Testis (tissue), 3 donors: ENCODE results near the gene GMCL1. TPM values are rescaled to one million over a fixed set of nuclear protein-coding genes. Genes with fewer than 3 reads are reported as not detected.

Experiments used
- DNase-seq: peaks from one replicate; pipeline ENCODE4 v3.0.0-alpha.2; 2019
- H3K27ac ChIP-seq, 2 donors: fragments of 200-600 bp; sonication (generic); one replicate each; pipeline ENCODE4 v1.5.1; 2019
- H3K27me3 ChIP-seq: fragments of 200-600 bp; sonication (generic); one replicate; pipeline ENCODE4 v1.5.1; 2019
- H3K36me3 ChIP-seq: fragments of 200-600 bp; sonication (generic); one replicate; pipeline ENCODE4 v1.5.1; 2017; ENCODE audit warnings: low read depth; ENCODE audit errors: missing control alignments
- H3K4me1 ChIP-seq: fragments of 200-600 bp; sonication (generic); one replicate; pipeline ENCODE4 v1.5.1; 2019
- H3K4me3 ChIP-seq, 2 donors: fragments of 200-600 bp; sonication (generic); one replicate each; pipeline ENCODE4 v1.5.1; 2017 to 2019
- H3K9me3 ChIP-seq: fragments of 200-600 bp; sonication (generic); one replicate; pipeline ENCODE4 v1.5.1; 2017
- POLR2A ChIP-seq: fragments of 450-650 bp; IDR thresholded peaks from one replicate; pipeline ENCODE4 v1.6.1; 2017; ENCODE audit warnings: antibody characterized with exemption, mild to moderate bottlenecking, moderate library complexity
- WGBS, 2 donors: methylation state at CpG; one replicate each; pipeline ENCODE4 v1.1.5; 2018; 5-methylcytosine and 5-hydroxymethylcytosine counted together
- intact Hi-C: fragments of 100-400 bp; cut with DNase I; formaldehyde crosslinking; loops from one replicate; pipeline ENCODE4 v1.15.1; 2023; ENCODE audit warnings: low total_unique reads
- polyA plus RNA-seq: library from polyadenylated mRNA; stranded (reverse); fragments of 350-450 nt; fragmentation: Illumina TruSeq; extraction: RNeasy Lipid Tissue Mini Kit (QIAGEN cat#74804); gene quantifications from one replicate; pipeline ENCODE4 v1.2.3, GENCODE V29; 2014; ENCODE audit warnings: low read depth, low replicate concordance; ENCODE audit not compliant: insufficient read depth
- total RNA-seq, 2 donors: library from RNA; depleted of rRNA; stranded (reverse); fragments of >200 nt; gene quantifications; one replicate each; pipeline ENCODE4 v1.2.3, GENCODE V29; 2016
- TF ChIP-seq, protein P1 (sequence below), 3 experiments: fragments of 450-650 bp in 2 of 3; fragments of 200-600 bp in 1 of 3; sonication (generic) in 1 of 3; IDR thresholded peaks; one replicate each; pipeline ENCODE4 v1.5.1; 2016 to 2019; ENCODE audit warnings: antibody characterized with exemption in 3 of 3, mild to moderate bottlenecking in 2 of 3, moderate library complexity in 1 of 3

Gene GMCL1
- total and polyA plus RNA-seq, 3 donors from 2014 or later, result 19.9 to 30.5 (median 27.6) TPM

DNA sequence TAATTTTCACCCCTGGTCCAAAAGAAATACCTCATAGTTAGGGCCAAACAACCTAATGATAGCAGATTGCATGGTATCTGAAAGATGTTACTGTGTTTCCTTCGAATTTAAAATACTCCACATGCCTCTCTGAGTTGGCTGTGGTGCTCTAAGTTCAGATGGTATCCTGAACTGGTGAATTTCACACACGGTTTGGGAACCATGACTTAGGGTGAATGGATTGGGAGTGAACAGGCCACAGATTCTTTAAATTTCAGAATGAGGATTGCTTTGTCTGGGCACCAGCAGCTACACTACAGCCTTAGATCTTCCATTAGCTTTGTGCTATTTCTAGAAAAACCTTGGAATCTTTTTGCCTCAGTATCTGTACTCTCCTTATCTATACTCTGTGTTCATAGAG, 6.2 kb downstream of the GMCL1 start:
- no peak overlapping the region for H3K4me3 ChIP-seq
- H3K9me3 ChIP-seq, result no peaks in the 10 kb centered on the region
- H3K4me1 ChIP-seq, result no peaks in the 10 kb centered on the region
- no peak for DNase-seq
- no peaks in the 10 kb centered on the region for H3K27me3 ChIP-seq
- H3K36me3 ChIP-seq, result no peaks in the 10 kb centered on the region
- TF ChIP-seq, protein P1, sequence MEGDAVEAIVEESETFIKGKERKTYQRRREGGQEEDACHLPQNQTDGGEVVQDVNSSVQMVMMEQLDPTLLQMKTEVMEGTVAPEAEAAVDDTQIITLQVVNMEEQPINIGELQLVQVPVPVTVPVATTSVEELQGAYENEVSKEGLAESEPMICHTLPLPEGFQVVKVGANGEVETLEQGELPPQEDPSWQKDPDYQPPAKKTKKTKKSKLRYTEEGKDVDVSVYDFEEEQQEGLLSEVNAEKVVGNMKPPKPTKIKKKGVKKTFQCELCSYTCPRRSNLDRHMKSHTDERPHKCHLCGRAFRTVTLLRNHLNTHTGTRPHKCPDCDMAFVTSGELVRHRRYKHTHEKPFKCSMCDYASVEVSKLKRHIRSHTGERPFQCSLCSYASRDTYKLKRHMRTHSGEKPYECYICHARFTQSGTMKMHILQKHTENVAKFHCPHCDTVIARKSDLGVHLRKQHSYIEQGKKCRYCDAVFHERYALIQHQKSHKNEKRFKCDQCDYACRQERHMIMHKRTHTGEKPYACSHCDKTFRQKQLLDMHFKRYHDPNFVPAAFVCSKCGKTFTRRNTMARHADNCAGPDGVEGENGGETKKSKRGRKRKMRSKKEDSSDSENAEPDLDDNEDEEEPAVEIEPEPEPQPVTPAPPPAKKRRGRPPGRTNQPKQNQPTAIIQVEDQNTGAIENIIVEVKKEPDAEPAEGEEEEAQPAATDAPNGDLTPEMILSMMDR (IDR thresholded peaks at IDR 0.05), result no peak
- TF ChIP-seq POLR2A, result no peak
- WGBS, 2 donors, result 66 to 76% methylated on average over 2 of the region's 2 CpGs
- no peak overlapping the region for H3K27ac ChIP-seq
- intact Hi-C loops, result no loop called here

DNA sequence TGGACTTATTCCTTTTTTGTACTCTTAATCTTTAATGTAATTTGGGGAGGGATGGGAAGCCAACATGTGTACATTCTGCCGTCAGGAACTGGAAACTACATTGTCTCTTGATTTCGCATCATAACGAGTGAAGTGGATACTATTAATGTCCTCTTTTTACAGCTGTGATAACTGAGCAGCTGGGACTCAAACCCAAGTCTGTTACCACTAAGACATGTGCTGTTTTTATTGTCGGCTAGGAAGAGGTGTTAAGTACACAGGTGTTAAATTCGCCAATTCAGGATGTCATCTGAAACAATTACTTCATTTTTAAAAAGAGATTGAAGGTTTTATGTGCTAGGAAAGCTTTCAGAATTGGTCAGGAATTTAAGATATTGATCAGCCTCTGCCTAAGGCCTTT, 6.9 kb downstream of the GMCL1 start:
- H3K27ac ChIP-seq, result no peak overlapping the region
- no peaks in the 10 kb centered on the region for H3K36me3 ChIP-seq
- no peaks in the 10 kb centered on the region for H3K9me3 ChIP-seq
- no peak overlapping the region for H3K4me3 ChIP-seq
- intact Hi-C loops, result no loop called here
- DNase-seq, result no peak
- TF ChIP-seq, protein P1 (IDR thresholded peaks at IDR 0.05), result no peak
- TF ChIP-seq POLR2A, result no peak
- no peaks in the 10 kb centered on the region for H3K27me3 ChIP-seq
- 63 to 69% methylated on average over 5 of the region's 5 CpGs for WGBS, 2 donors
- H3K4me1 ChIP-seq, result no peaks in the 10 kb centered on the region

DNA sequence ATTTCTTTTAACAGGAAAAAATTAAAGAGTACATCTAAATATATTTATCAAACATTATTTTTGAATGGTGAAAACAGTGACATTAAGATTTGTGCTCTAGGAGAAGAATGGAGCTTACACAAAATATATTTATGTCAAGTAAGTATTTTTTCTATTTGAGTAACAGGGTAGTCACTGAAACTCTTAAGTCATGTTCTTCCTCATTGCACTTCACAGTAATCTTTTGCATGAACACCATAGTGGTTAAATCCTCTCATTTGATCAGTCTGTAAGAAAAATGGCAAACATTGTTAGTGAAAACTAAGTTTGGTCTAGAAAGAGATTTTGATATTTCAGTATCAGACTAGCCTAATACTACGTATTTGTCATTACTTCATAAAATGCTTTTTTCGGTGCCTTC, 8.1 kb downstream of the GMCL1 start:
- Histone ChIP-seq H3K27ac (no peak overlapping the region), H3K4me1 (no peaks in the 10 kb centered on the region), H3K27me3 (no peaks in the 10 kb centered on the region), H3K9me3 (no peaks in the 10 kb centered on the region), H3K36me3 (no peaks in the 10 kb centered on the region), H3K4me3 (no peak overlapping the region)
- intact Hi-C loops, result no loop called here
- 94 to 100% methylated on average over 2 of the region's 2 CpGs for WGBS, 2 donors
- TF ChIP-seq POLR2A, result no peak
- TF ChIP-seq, protein P1 (IDR thresholded peaks at IDR 0.05), result no peak
- no peak for DNase-seq

DNA sequence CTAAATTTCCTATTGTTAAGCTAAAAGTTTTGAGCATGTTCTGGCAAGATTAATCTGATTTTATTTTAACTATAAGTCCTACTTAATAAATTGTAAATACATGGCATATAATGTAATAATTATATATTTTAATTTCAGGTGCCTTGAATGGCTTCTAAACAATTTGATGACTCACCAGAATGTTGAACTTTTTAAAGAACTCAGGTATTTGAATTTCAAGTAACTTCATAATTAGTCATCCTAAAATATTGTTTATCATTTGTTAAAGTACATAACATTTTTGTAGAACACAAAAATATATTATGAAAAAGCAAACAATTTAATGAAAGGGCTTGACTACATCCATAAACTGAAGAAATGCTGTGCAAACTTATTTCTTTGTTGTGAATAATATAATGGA, 14.5 kb downstream of the GMCL1 start:
- Histone ChIP-seq H3K36me3 (no peaks in the 10 kb centered on the region), H3K4me3 (no peak overlapping the region), H3K27me3 (no peaks in the 10 kb centered on the region), H3K9me3 (no peaks in the 10 kb centered on the region), H3K27ac (no peak overlapping the region), H3K4me1 (no peaks in the 10 kb centered on the region)
- intact Hi-C loops, result no loop called here
- TF ChIP-seq, protein P1 (IDR thresholded peaks at IDR 0.05), result no peak
- no peak for TF ChIP-seq POLR2A
- DNase-seq, result no peak

DNA sequence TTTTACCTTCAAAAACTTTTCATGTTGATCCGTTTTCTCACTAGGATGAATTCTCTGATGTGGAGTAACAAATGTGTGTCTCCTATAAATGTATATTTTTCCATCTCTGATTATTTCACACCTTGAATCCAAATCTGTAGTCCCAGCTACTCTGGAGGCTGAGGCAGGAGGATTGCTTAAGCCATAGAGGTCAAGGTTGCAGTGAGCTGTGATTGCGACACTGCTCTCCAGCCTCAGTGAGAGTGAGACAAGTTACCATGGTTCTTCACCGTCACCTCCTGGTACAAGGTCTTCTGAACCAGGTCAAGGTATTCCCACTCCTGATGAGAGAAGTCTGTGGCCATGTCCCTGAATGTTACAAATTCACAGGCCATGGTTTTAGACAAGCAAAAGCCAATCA, 15.1 kb downstream of the GMCL1 start:
- no peaks in the 10 kb centered on the region for H3K4me1 ChIP-seq
- TF ChIP-seq, protein P1 (IDR thresholded peaks at IDR 0.05), result no peak
- TF ChIP-seq POLR2A, result no peak
- H3K27ac ChIP-seq, result no peak overlapping the region
- 83 to 90% methylated on average over 3 of the region's 3 CpGs for WGBS, 2 donors
- no peaks in the 10 kb centered on the region for H3K36me3 ChIP-seq
- no peak overlapping the region for H3K4me3 ChIP-seq
- DNase-seq, result no peak
- no peaks in the 10 kb centered on the region for H3K9me3 ChIP-seq
- no peaks in the 10 kb centered on the region for H3K27me3 ChIP-seq
- intact Hi-C loops, result no loop called here
